Thoracic aorta (tissue), 2 donors: ENCODE results near the gene UNC5B. TPM values are rescaled to one million over a fixed set of nuclear protein-coding genes. Genes with fewer than 3 reads are reported as not detected.

Experiments
- ATAC-seq: fragments of 150-250 bp; one replicate; pipeline ENCODE4 v1.8.0; 2017; ENCODE audit warnings: low read depth; ENCODE audit not compliant: insufficient number of reproducible peaks, low FRiP score
- DNase-seq: peaks from one replicate; pipeline ENCODE4 v3.0.0-alpha.2; 2020; ENCODE audit warnings: low spot score
- H3K27ac ChIP-seq, 2 donors: fragments of 200-600 bp; sonication (generic); 1 replicate in 1 of 2; 2 replicates in 1 of 2; pipeline ENCODE4 v1.5.1; 2016; ENCODE audit warnings: mild to moderate bottlenecking in 2 of 2, moderate library complexity in 2 of 2
- H3K27me3 ChIP-seq: fragments of 200-600 bp; sonication (generic); replicated peaks from 2 replicates; pipeline ENCODE4 v1.6.0; 2016; ENCODE audit warnings: mild to moderate bottlenecking; ENCODE audit not compliant: insufficient read depth
- H3K36me3 ChIP-seq: fragments of 200-600 bp; sonication (generic); one replicate; pipeline ENCODE4 v1.5.1; 2016
- H3K4me1 ChIP-seq, 2 donors: fragments of 200-600 bp; sonication (generic); 1 replicate in 1 of 2; 2 replicates in 1 of 2; pipeline versions ENCODE4 v1.5.1 to v1.6.0; 2016; ENCODE audit warnings: low read depth in 2 of 2, mild to moderate bottlenecking in 1 of 2; ENCODE audit not compliant: control insufficient read depth in 1 of 2
- H3K4me3 ChIP-seq: fragments of 200-600 bp; sonication (generic); 2 replicates; pipeline ENCODE4 v1.5.1; 2016; ENCODE audit warnings: mild to moderate bottlenecking
- H3K9me3 ChIP-seq: fragments of 200-600 bp; sonication (generic); 2 replicates; pipeline ENCODE4 v1.5.1; 2016
- CTCF ChIP-seq: fragments of 200-600 bp; sonication (generic); IDR thresholded peaks from one replicate; pipeline ENCODE4 v1.5.1; 2019; ENCODE audit warnings: antibody characterized with exemption
- total RNA-seq, 2 donors: library from RNA; depleted of rRNA; stranded (reverse); fragments of >200 nt; gene quantifications; one replicate each; pipeline versions ENCODE4 v1.1.0 to v1.2.3, GENCODE V29; 2016

The UNC5B gene
- total RNA-seq, 2 donors from 2014 or later = 18.3 to 24.2 TPM

- no peak for DNase-seq
- no peak for TF ChIP-seq CTCF
- Histone ChIP-seq H3K4me3 (no peak overlapping the region), H3K27ac (no peak overlapping the region), H3K9me3 (no peaks in the 10 kb centered on the region), H3K36me3 (no peaks in the 10 kb centered on the region), H3K27me3 (no peaks in the 10 kb centered on the region), H3K4me1 (no peaks in the 10 kb centered on the region)
- no peak for ATAC-seq
These were observed 33.0 kb upstream of the UNC5B start for GRCh38 chr10:71179382-71179781.

- no peak for TF ChIP-seq CTCF
- ATAC-seq (no peak), DNase-seq (no peak)
- no peak overlapping the region for H3K27ac ChIP-seq
- H3K36me3 ChIP-seq = no peaks in the 10 kb centered on the region
- peaks cover 8 to 11% of the 10 kb centered on the region in 2 donors for H3K4me1 ChIP-seq
- no peaks in the 10 kb centered on the region for H3K9me3 ChIP-seq
- no peaks in the 10 kb centered on the region for H3K27me3 ChIP-seq
- H3K4me3 ChIP-seq = no peak overlapping the region
These were observed 27.9 kb upstream of the UNC5B start for GRCh38 chr10:71184421-71184820.

- no peak for ATAC-seq
- Histone ChIP-seq H3K27ac (no peak overlapping the region), H3K36me3 (no peaks in the 10 kb centered on the region), H3K4me3 (no peak overlapping the region), H3K4me1 (peaks cover 8 to 11% of the 10 kb centered on the region in 2 donors), H3K9me3 (no peaks in the 10 kb centered on the region), H3K27me3 (no peaks in the 10 kb centered on the region)
- no peak for DNase-seq
- TF ChIP-seq CTCF = no peak
These were observed 27.2 kb upstream of the UNC5B start for GRCh38 chr10:71185209-71185608.

GRCh38 chr10:71187197-71187596 lies 25.2 kb upstream of the UNC5B start:
- Histone ChIP-seq H3K4me1 (peaks cover 8 to 11% of the 10 kb centered on the region in 2 donors), H3K27ac (no peak overlapping the region), H3K4me3 (no peak overlapping the region), H3K9me3 (no peaks in the 10 kb centered on the region), H3K36me3 (no peaks in the 10 kb centered on the region), H3K27me3 (no peaks in the 10 kb centered on the region)
- no peak for TF ChIP-seq CTCF
- ATAC-seq = no peak
- DNase-seq = no peak

- no peaks in the 10 kb centered on the region for H3K36me3 ChIP-seq
- no peak overlapping the region for H3K4me3 ChIP-seq
- TF ChIP-seq CTCF = no peak
- H3K4me1 ChIP-seq = peaks cover 8 to 11% of the 10 kb centered on the region in 2 donors
- DNase-seq (no peak), ATAC-seq (no peak)
- no peak overlapping the region for H3K27ac ChIP-seq
- no peaks in the 10 kb centered on the region for H3K27me3 ChIP-seq
- H3K9me3 ChIP-seq = no peaks in the 10 kb centered on the region
These were observed 24.8 kb upstream of the UNC5B start for GRCh38 chr10:71187600-71187999.
